Upper lobe of right lung (tissue), 1 donor: ENCODE data around the gene ACP6. TPM values are rescaled to one million over a fixed set of nuclear protein-coding genes. Genes with fewer than 3 reads are reported as not detected.

ENCODE experiments used
- ATAC-seq: fragments of 200-7000 bp; cut with Tn5 transposase; one replicate; pipeline ENCODE4 v1.9.1; 2020; ENCODE audit warnings: mild to moderate bottlenecking, moderate library complexity
- DNase-seq: peaks from one replicate; pipeline ENCODE4 v3.0.0-alpha.2; 2020
- H3K27ac ChIP-seq: fragments of 200-600 bp; one replicate; pipeline ENCODE4 v1.8.0; 2022
- H3K27me3 ChIP-seq: fragments of 200-600 bp; one replicate; pipeline ENCODE4 v1.8.0; 2022; ENCODE audit warnings: mild to moderate bottlenecking
- H3K36me3 ChIP-seq: fragments of 200-600 bp; one replicate; pipeline ENCODE4 v1.8.0; 2022
- H3K4me1 ChIP-seq: fragments of 200-600 bp; one replicate; pipeline ENCODE4 v1.8.0; 2022
- H3K4me3 ChIP-seq: fragments of 200-600 bp; one replicate; pipeline ENCODE4 v1.8.0; 2022; ENCODE audit warnings: mild to moderate bottlenecking
- H3K9me3 ChIP-seq: fragments of 200-600 bp; one replicate; pipeline ENCODE4 v1.8.0; 2022
- intact Hi-C: fragments of 100-400 bp; cut with DNase I; formaldehyde crosslinking; loops from one replicate; pipeline ENCODE4 v1.11.0; 2022
- total RNA-seq: library from RNA; stranded (reverse); fragmentation: NEBNext Ultra II Directional; extraction: Animal tissue kit (Norgen Biotek cat#: 25700); gene quantifications from one replicate; pipeline ENCODE4 v1.2.1, GENCODE V29; 2021
- TF ChIP-seq, protein P1 (sequence below): fragments of 200-600 bp; IDR thresholded peaks from one replicate; pipeline ENCODE4 v1.8.0; 2022; ENCODE audit warnings: antibody characterized with exemption
- donor health status: DM: no; HTN: yes; CAD: no; lungs with severe emphysema.

ACP6 gene
- total RNA-seq, 1 donor from 2014 or later = 15.8 TPM

DNA sequence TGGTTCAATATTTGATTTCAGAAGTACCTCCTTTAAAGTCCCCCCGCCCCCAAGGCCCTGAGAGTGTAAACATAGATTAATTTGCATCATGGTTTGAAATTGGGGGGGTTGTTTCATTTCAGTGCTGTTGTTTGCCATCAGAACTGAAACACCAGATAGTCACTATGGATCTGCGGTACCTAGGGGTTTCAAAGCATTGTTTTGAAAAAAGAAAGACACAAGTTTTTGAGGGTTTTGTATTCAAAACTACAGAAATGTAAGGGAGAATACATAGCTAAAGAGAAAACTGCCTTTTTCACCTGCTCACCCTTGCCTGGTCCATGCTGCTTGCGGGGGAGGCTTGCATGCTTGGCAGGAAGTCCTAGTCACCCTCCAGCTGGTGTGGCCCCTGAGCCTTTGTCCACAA is 59.3 kb downstream of the ACP6 start:
- Histone ChIP-seq H3K27me3 (no peaks in the 10 kb centered on the region), H3K27ac (no peak overlapping the region), H3K9me3 (no peaks in the 10 kb centered on the region), H3K4me1 (peaks cover 4% of the 10 kb centered on the region), H3K4me3 (no peak overlapping the region), H3K36me3 (peaks cover 57% of the 10 kb centered on the region)
- DNase-seq (no peak), ATAC-seq (no peak)
- TF ChIP-seq, protein P1, sequence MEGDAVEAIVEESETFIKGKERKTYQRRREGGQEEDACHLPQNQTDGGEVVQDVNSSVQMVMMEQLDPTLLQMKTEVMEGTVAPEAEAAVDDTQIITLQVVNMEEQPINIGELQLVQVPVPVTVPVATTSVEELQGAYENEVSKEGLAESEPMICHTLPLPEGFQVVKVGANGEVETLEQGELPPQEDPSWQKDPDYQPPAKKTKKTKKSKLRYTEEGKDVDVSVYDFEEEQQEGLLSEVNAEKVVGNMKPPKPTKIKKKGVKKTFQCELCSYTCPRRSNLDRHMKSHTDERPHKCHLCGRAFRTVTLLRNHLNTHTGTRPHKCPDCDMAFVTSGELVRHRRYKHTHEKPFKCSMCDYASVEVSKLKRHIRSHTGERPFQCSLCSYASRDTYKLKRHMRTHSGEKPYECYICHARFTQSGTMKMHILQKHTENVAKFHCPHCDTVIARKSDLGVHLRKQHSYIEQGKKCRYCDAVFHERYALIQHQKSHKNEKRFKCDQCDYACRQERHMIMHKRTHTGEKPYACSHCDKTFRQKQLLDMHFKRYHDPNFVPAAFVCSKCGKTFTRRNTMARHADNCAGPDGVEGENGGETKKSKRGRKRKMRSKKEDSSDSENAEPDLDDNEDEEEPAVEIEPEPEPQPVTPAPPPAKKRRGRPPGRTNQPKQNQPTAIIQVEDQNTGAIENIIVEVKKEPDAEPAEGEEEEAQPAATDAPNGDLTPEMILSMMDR = no peak
- intact Hi-C loops = no loop called here

DNA sequence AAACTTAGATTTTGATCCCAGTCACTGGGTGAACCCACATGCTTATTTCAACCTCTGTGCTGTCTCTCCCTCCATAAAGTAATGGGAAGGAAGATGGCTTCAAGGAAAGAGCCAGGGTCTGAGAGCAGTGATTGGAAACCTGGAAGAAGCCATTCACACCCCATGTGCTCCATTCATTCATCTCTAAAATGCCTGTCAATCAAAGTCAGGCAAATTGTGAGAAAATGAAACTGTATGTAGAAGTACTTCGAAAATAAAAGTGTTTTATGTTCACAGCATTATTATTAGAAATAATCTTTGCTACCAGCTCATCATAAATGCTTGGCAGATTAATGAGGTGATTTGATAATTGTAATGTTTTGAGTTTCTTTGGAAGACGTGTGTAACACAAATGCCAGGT is 61.0 kb downstream of the ACP6 start:
- DNase-seq (no peak), ATAC-seq (no peak)
- Histone ChIP-seq H3K4me1 (peaks cover 4% of the 10 kb centered on the region), H3K36me3 (peaks cover 41% of the 10 kb centered on the region), H3K27ac (no peak overlapping the region), H3K4me3 (no peak overlapping the region), H3K9me3 (no peaks in the 10 kb centered on the region), H3K27me3 (no peaks in the 10 kb centered on the region)
- intact Hi-C loops = no loop called here
- TF ChIP-seq, protein P1 = no peak

DNA sequence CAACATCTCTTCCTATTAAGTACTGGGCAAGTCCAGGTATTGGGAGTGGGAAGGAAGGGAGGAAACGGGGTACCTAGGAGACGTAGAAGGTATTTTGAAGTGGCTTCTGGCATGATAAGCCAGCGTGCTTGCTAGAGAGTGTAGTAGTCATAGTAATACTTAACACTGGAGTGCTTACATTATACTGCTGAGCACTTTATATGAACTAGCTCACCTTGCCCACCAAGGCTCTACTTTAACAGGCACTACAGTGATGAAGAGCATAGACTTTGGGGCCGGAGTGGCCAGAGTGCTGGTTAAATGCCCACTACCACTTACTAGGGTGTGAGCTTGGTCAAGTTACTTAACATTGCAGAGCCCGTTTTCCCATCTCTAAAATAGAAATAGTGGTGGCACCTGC is 61.7 kb downstream of the ACP6 start:
- peak; percentile 96 for ATAC-seq
- Histone ChIP-seq H3K9me3 (no peaks in the 10 kb centered on the region), H3K27me3 (no peaks in the 10 kb centered on the region), H3K4me1 (peaks cover 4% of the 10 kb centered on the region), H3K4me3 (no peak overlapping the region), H3K27ac (no peak overlapping the region), H3K36me3 (peaks cover 37% of the 10 kb centered on the region)
- intact Hi-C loops = no loop called here
- TF ChIP-seq, protein P1 = no peak
- DNase-seq = peak; percentile 66

DNA sequence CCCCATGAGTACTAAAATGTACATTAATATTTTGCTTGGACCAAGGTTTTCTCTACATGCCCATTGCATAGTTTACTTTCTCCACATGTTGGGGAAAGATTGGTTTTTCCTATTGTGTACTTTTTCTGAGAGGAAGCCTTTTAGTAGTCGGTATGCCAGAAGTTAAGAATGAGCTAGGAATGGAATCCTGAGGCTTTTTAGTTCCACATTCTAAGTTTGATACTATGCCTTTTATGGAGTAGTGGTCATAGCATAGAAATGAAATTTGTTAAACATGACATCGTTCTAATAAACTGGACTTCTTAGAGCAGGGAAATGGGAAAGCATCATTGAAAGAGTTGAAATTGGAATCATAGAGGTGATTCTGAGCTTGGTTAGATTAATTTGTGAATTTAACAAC is 64.7 kb downstream of the ACP6 start:
- H3K4me1 ChIP-seq = peaks cover 13% of the 10 kb centered on the region

DNA sequence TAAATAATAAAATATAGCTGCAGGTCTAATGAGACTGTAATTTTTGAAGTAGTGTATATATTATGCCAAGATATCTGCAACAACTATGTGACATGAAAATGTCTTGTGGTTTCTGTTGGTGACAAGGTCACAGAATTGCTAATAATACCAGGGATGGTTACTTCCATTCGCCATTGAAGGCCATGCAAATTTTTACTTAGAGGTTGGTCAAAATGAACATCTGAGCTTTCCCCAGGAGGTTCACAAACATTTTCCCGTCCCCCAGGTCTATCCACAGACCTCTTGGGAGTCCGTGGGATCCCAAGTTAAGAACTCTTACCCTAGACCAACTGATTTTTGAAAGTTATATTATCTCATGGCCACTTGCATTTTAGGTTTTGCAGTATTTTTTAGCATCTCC is 66.3 kb downstream of the ACP6 start:
- Histone ChIP-seq H3K27ac (no peak overlapping the region), H3K27me3 (no peaks in the 10 kb centered on the region), H3K9me3 (no peaks in the 10 kb centered on the region), H3K4me3 (no peak overlapping the region), H3K36me3 (peaks cover 14% of the 10 kb centered on the region), H3K4me1 (peaks cover 12% of the 10 kb centered on the region)
- ATAC-seq (no peak), DNase-seq (no peak)
- intact Hi-C loops = no loop called here
- TF ChIP-seq, protein P1 = no peak

More for the DNA sequence above, 64.7 kb downstream of the ACP6 start:
- no peak for DNase-seq
- no peak for ATAC-seq
- no peak overlapping the region for H3K27ac ChIP-seq
- TF ChIP-seq, protein P1 = no peak
- H3K9me3 ChIP-seq = no peaks in the 10 kb centered on the region
- no peak overlapping the region for H3K4me3 ChIP-seq
- intact Hi-C loops = no loop called here
- no peaks in the 10 kb centered on the region for H3K27me3 ChIP-seq
- peaks cover 18% of the 10 kb centered on the region for H3K36me3 ChIP-seq
